Gastroesophageal sphincter (tissue), 4 donors: Measurements from ENCODE around the gene USP24. TPM values are rescaled to one million over a fixed set of nuclear protein-coding genes. Genes with fewer than 3 reads are reported as not detected.
A peak's percentile ranks its signal among the peaks of the same experiment; 100 is the strongest.

Experiments used
- ATAC-seq: fragments of 150-250 bp; one replicate; pipeline ENCODE4 v1.9.1; 2016; ENCODE audit warnings: mild to moderate bottlenecking, moderate library complexity
- H3K27ac ChIP-seq, 4 donors: fragments of 200-600 bp; sonication (generic) in 3 of 4; 1 replicate in 3 of 4; 2 replicates in 1 of 4; pipeline ENCODE4 v1.5.1; 2016 to 2019
- H3K27me3 ChIP-seq: fragments of 200-600 bp; sonication (generic); one replicate; pipeline ENCODE4 v1.5.1; 2019
- H3K36me3 ChIP-seq, 2 donors: fragments of 200-600 bp; sonication (generic); one replicate each; pipeline ENCODE4 v1.5.1; 2019; ENCODE audit warnings: control low read depth in 1 of 2
- H3K4me1 ChIP-seq, 3 donors: fragments of 200-600 bp; sonication (generic); 1 replicate in 2 of 3; 2 replicates in 1 of 3; pipeline ENCODE4 v1.5.1; 2016 to 2019; ENCODE audit warnings: control low read depth in 2 of 3
- H3K4me3 ChIP-seq, 2 donors: fragments of 200-600 bp; sonication (generic); one replicate each; pipeline ENCODE4 v1.5.1; 2019; ENCODE audit warnings: mild to moderate bottlenecking in 1 of 2, moderate library complexity in 1 of 2
- H3K9me3 ChIP-seq, 3 donors: fragments of 200-600 bp; sonication (generic); one replicate each; pipeline ENCODE4 v1.5.1; 2017 to 2019; ENCODE audit warnings: control low read depth in 2 of 3
- CTCF ChIP-seq, 4 experiments: fragments of 200-600 bp in 2 of 4; fragments of 450-650 bp in 2 of 4; sonication (generic) in 1 of 4; IDR thresholded peaks; one replicate each; pipeline ENCODE4 v1.5.1; 2017 to 2019; ENCODE audit warnings: antibody characterized with exemption in 4 of 4, mild to moderate bottlenecking in 2 of 4, moderate library complexity in 2 of 4
- EP300 ChIP-seq: sonication (generic); formaldehyde crosslinking; IDR thresholded peaks from one replicate; pipeline ENCODE4 v1.6.1; 2017; ENCODE audit warnings: antibody characterized with exemption, mild to moderate bottlenecking
- POLR2A ChIP-seq, 2 donors: fragments of 450-650 bp; IDR thresholded peaks; one replicate each; pipeline ENCODE4 v1.6.1; 2017; ENCODE audit warnings: antibody characterized with exemption in 2 of 2, mild to moderate bottlenecking in 2 of 2, moderate library complexity in 1 of 2
- POLR2AphosphoS5 ChIP-seq: sonication (generic); formaldehyde crosslinking; IDR thresholded peaks from one replicate; pipeline ENCODE4 v1.6.1; 2017; ENCODE audit warnings: antibody characterized with exemption
- WGBS, 2 donors: methylation state at CpG; one replicate each; pipeline ENCODE4 v1.1.5; 2018; ENCODE audit warnings: low coverage in 1 of 2; 5-methylcytosine and 5-hydroxymethylcytosine counted together
- total RNA-seq, 4 donors: library from RNA; depleted of rRNA; stranded (reverse); fragments of >200 nt; gene quantifications; one replicate each; pipeline ENCODE4 v1.1.0, GENCODE V29; 2016

The USP24 gene
- total RNA-seq, 4 donors from 2014 or later, result 36.8 to 54.8 (median 45.5) TPM

- ATAC-seq, result no peak
- 3 to 11% methylated on average over 6 to 12 of the region's 49 CpGs for WGBS, 2 donors
- Histone ChIP-seq H3K36me3 (no peaks in the 10 kb centered on the region), H3K27me3 (peaks cover 50% of the 10 kb centered on the region), H3K4me3 (peak overlapping the region in 1 of 2 donors; percentile 30), H3K9me3 (no peaks in the 10 kb centered on the region), H3K27ac (no peak overlapping the region), H3K4me1 (peaks cover 0 to 18% (median 0%) of the 10 kb centered on the region in 3 donors)
- TF ChIP-seq EP300 (no peak), POLR2AphosphoS5 (no peak), CTCF (IDR thresholded peaks at IDR 0.05) (no peak), POLR2A (IDR thresholded peaks at IDR 0.05) (no peak)
These were observed 174.9 kb downstream of the USP24 start for GRCh38 chr1:55040083-55040932.

GRCh38 chr1:55039342-55040082 is 175.7 kb downstream of the USP24 start, which contains the start of gene PCSK9:
PCSK9 (plus strand) TSS chr1:55039548; CDS start chr1:55039838, 290 bp downstream.
- Histone ChIP-seq H3K4me1 (peaks cover 0 to 18% (median 0%) of the 10 kb centered on the region in 3 donors), H3K4me3 (peak within 1 kb of the TSS in 1 of 2 donors; percentile 30), H3K36me3 (no peaks in the 10 kb centered on the region), H3K27me3 (peaks cover 56% of the 10 kb centered on the region), H3K9me3 (no peaks in the 10 kb centered on the region), H3K27ac (no peak within 1 kb of the TSS)
- WGBS, 2 donors, result 0 to 5% methylated on average over 2 to 12 of the region's 67 CpGs
- peak; percentile 44 for ATAC-seq
- no peak for TF ChIP-seq EP300
- no peak for TF ChIP-seq CTCF (IDR thresholded peaks at IDR 0.05)
- TF ChIP-seq POLR2AphosphoS5, result no peak
- no peak for TF ChIP-seq POLR2A (IDR thresholded peaks at IDR 0.05)

GRCh38 chr1:55038974-55039341 is 176.2 kb downstream of the USP24 start:
- Histone ChIP-seq H3K27ac (no peak overlapping the region), H3K36me3 (no peaks in the 10 kb centered on the region), H3K4me3 (no peak overlapping the region), H3K4me1 (peaks cover 0 to 18% (median 0%) of the 10 kb centered on the region in 3 donors), H3K9me3 (no peaks in the 10 kb centered on the region), H3K27me3 (peaks cover 60% of the 10 kb centered on the region)
- no peak for TF ChIP-seq POLR2A (IDR thresholded peaks at IDR 0.05)
- TF ChIP-seq CTCF (IDR thresholded peaks at IDR 0.05), result no peak
- no peak for TF ChIP-seq EP300
- no peak for TF ChIP-seq POLR2AphosphoS5
- 28 to 52% methylated on average over 4 to 7 of the region's 9 CpGs for WGBS, 2 donors
- ATAC-seq, result no peak

DNA sequence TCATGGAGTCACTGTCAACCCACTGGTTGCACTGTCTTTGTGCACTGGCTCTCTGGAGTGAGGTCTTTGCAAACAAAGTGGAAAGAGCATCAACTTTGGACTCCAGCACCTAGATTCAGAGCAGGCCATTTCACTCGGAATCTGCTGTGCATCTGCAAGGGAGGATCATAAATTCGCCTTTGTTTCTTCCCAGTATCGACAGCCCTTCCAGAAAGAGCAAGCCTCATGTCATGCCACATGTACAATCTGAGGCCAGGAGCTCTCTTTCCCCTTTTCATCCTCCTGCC is 176.7 kb downstream of the USP24 start:
- Histone ChIP-seq H3K27ac (no peak overlapping the region), H3K4me3 (no peak overlapping the region), H3K36me3 (no peaks in the 10 kb centered on the region), H3K4me1 (peaks cover 0 to 18% (median 0%) of the 10 kb centered on the region in 3 donors), H3K27me3 (peaks cover 65% of the 10 kb centered on the region), H3K9me3 (no peaks in the 10 kb centered on the region)
- TF ChIP-seq CTCF (IDR thresholded peaks at IDR 0.05) (no peak), EP300 (no peak), POLR2AphosphoS5 (no peak), POLR2A (IDR thresholded peaks at IDR 0.05) (no peak)
- no peak for ATAC-seq
- 83% methylated on average over 3 of the region's 3 CpGs; no CpG with 5 or more reads in 1 of the 2 donors for WGBS, 2 donors
